ENCODE measurements around the gene IRX3.

IRX3 gene

GRCh38 chr16:54236773-54237172 lies 49.8 kb downstream of the IRX3 start:
- no peak for DNase-seq

DNA sequence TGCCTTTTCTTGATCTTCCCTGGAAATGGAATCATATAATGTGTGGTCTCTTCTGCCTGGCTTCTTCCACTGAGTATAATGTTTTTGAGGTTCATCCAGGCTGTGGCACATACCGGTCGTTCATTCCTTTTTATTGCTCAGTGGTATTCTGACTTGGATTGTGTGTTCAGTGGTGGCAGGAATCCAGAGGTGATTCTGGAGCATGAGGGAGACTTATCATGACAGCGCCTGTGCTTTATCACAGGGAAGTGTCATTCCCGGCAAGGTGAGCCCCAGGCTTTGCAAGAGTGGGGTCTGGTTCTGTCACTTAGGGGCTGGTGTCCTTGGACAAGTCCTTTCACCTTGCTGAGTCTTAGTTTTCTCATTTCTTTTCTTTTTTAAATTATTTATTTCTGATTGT lies 53.0 kb downstream of the IRX3 start:
- no peak for DNase-seq

Data from right kidney (tissue), 1 donor.